GM12892 (cell line): Measurements from ENCODE around the gene DDR1.

Experiments used
- POLR2A ChIP-seq: IDR thresholded peaks from 2 replicates; pipeline ENCODE4 v1.6.1; 2011; ENCODE audit warnings: low read depth, low read length, control low read depth
- TAF1 ChIP-seq: IDR thresholded peaks from 2 replicates; pipeline ENCODE4 v1.6.1; 2011; ENCODE audit warnings: low read depth, mild to moderate bottlenecking, control low read depth, low read length, borderline replicate concordance

- TF ChIP-seq POLR2A (no peak), TAF1 (no peak)
These were observed 34.4 kb downstream of the DDR1 start for GRCh38 chr6:30918670-30919069.
